NCI-H226 (cell line): ENCODE measurements around the gene MYH15.

Experiments used
- DNase-seq: peaks from one replicate; pipeline ENCODE4 v3.0.0-alpha.2; 2015

MYH15 gene

GRCh38 chr3:108509263-108509662 lies 1.1 kb downstream of the MYH15 start:
- no peak for DNase-seq

DNA sequence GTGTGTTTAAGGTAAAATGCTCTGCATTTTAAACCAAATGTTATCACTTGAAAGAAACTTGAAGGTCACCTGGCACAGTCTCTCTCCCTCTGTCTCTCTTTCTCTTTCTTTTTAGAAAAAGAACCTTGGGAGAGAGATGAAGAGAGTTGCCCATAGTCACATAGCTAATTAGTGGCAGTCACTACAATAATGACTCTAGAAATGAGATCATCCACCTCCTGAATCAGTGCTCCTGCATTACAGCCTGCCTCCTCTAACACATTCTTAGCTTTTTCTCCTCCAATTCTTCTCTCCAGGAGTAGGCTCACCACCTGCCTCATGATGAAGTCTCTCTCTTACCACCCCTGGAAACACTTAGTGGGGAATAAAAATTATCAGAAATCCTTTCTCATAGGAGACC lies 2.5 kb downstream of the MYH15 start:
- no peak for DNase-seq

GRCh38 chr3:108505811-108506210 lies 4.6 kb downstream of the MYH15 start:
- DNase-seq = no peak

DNA sequence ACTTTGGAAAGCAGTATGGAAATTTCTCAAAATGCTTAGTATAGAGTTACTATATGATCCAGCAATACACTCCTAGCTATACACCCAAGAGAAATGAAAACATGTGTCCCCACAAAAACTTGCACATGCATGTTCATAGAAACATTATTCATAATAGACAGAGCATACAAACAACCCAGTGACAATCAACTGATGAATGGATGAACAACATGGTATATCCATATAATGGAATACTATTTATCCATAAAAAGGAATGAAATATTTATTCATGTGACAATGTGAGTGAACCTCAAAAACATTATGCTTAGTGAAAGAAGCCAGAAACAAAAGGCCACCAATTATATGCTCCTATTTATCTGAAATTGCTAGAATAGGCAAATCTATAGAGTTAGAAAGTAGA lies 6.7 kb downstream of the MYH15 start:
- no peak for DNase-seq

DNA sequence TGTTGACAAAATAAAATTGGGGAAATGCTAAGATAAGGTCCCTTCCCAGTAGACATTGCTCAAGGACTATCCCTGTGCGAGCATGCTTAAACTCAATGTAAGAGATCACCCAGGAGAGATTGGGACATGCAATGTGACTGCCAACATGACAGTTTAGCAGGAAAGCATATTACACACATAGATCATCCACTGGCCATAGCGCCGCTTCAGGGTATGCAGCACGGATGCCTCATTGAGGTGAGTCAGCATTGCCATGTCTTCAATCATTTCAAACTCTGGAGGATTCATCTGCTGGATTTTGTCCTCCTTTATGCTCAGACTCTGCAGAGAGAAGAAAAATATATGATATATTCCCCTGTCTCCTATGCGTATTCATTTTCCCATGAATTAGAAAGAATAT lies 8.9 kb downstream of the MYH15 start:
- DNase-seq = no peak

- DNase-seq = no peak
Observed at GRCh38 chr3:108500728-108501127, 9.7 kb downstream of the MYH15 start.

DNA sequence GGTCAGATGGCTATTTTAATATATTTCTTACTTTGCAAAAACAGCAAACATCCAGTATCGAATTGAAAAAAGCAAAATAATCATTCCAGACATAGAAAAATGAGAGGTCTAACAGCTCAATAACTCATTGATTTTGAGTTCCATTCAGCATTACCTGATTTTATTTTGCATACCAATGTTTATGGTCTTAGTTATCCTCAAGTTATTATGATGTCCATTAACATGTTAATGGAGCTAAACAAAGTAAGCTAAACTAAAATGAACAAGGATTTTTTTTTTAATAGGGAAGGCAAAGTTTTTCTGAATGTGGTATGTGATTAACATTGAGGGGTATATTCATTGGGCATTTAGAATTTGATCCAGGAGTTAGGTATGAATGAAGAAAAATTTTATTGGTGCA lies 13.1 kb downstream of the MYH15 start:
- no peak for DNase-seq

DNA sequence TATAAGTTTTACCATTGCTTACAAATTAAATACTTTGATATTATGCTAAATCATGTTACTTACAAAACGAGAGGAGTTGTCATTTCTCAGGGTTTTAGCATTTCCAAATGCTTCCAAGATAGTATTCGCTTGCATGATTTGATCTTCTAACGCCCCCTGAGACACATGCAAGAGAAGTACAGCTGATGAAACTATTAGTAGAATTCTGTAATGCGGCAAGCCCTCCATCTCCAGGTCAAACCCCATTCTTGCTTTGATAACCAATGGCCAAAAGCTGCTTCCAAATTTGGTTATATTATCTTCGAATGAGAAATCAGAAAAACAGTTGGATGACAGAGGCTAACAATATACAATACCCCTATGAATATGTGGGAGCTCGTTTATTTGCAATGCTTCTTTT lies 14.7 kb downstream of the MYH15 start:
- no peak for DNase-seq

DNA sequence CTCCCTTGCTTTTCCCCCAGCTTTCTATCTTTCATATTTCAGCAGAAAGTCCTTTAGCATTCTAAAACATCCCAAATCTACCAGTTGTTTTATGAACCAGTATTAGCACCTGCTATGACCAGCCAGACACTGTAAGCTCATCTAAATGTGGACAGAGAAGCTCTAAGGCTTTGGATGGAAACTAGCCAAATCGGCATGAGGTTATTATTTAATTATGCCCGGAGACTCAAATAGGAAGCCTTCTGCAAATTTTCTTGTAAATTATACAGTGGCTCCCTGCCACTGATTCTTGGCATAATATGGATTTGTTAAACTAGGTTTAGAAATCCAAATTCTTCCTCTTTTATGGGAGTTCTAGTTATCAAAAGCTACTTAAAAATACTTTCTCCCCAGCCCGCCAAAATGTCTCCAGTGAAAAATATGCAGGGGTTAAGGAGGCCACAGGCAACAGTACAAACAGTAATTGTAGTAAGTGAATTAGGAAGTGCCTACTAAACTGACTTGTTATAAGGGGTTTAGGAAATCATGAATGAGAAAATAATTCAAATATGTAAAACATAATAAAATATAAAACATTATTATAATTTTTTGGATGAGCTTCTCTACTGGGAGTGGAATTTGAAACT lies 15.4 kb downstream of the MYH15 start:
- DNase-seq = no peak

- DNase-seq = no peak
Observed at GRCh38 chr3:108493862-108494261, 16.5 kb downstream of the MYH15 start.

DNA sequence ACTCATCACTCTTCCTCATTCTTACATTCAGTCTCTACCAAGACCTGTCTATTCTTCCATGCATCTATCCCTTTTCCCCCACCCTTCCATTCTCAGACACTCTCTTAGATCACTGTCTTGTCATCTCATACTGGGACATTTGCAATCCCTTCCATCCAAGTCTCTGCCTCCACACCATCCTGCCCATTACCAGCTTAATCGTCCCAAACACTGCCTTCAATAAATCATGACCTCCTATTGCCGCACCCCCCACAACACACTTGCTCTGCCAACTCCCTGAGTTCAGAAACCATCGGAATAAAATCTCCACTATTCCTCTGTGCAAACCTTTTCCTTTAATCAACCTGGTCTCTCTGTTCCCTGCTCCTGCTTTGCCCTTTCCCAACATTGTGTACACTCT lies 18.9 kb downstream of the MYH15 start:
- no peak for DNase-seq

DNA sequence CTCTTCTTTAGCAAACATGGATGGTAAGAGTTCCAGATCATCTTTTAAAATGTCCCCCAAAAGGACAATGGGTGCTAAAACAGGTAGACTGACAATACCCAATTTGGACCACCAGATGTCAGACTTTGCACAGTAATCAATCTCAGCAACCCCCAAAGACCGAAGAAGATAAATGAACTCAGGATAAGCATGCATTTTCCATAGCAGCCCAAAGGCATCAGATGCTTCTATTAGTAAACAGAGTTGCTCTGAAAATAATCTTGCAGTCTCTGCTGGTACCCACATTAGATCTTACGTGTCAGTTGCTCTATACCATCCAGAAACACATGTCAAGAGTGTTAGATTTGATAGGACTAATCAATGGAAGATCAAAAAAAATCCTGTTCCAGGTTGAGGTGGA lies 20.6 kb downstream of the MYH15 start:
- DNase-seq = no peak

GRCh38 chr3:108488631-108489030 lies 21.8 kb downstream of the MYH15 start:
- DNase-seq = peak; percentile 83

DNA sequence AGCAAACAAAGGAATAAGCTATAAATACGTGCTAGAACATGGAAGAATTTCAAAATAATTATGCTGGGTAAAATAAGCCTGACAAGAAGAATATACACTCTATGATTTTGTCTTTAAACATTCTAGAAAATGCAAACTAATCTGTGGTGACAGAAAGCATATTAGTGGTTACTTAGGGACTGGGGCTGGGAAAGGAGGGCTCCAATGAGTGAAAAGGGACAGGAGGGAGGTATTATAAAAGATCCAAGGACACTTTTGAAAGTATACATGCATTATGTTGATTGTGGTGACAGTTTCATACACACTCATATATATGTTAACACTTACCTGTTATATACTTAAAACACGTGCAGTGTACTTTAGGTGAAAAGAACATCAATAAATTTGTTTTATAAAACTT lies 23.0 kb downstream of the MYH15 start:
- DNase-seq = no peak

DNA sequence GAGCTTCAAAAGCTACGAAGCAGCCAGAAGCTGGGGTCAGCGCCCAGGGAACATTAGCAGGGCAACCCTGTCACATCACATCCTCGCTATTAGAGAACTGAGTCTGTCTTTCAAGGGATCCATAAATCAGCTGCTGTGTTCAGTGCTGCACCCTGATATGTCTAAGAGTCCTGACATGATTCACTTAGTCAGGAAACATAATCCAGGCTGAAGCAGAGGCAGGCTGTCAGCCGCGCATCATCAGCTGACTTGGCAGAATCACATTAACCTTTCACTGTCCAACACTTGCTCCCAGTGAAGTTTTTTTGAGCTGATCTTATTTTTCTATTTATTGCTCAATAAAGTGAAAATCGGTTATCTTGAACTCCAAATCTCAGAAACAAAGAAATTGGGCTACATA lies 23.5 kb downstream of the MYH15 start:
- peak; percentile 70 for DNase-seq

DNA sequence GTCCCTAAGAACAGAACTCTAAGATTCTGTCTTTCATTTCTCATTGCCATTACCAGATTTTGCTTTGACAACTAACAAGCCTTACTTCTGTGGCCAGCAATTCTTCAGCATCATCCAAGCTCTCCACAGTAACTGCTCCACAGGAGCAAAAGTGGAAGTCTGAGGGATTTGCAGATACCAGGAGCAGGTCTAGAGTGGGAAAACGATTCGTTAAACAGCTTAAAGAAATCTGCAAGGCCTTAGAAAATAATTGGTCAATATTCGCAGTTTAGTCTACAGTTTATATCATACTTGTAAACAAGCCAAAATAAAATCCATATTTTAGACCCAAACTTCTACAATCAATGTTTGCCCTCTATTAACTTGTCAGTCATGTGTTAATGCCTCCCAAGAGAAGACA lies 24.1 kb downstream of the MYH15 start:
- DNase-seq = no peak

DNA sequence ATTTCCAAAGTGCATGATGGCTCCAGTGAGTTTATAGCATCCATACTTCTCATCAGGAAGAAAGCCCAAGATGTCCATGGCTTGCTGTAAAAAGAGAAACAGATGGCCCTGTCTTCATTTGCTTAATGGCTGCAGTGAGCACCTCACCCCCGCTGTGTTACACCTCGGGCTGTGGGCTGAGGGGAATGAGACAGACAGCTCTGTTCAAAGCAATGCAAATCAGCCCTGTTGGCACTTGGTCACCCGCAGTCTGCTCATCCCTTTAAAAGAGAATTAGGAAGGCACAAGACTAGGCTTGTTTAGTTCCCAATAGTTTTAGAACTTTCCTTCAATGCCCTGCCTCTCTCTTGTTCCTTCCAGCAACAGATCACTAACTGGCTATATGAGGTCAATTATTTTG lies 25.2 kb downstream of the MYH15 start:
- no peak for DNase-seq

DNA sequence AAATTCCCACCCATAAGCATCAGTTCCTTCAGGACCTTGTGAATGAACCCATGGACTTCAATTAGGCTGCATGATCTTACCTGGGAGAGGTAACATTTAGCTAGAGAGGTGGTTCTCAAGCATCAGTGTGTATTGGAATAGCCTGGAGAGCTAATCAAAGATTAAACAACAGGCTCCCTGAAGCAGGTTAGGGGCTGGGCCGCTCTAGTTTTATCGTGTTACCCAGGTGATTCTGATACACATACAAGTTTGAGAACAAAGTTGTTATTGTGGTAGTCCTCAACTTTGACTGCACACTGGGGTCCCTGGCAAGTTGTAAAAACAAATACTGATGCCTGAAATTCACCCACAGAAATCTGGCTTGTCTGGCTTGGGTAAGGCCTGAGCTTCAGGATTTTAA lies 31.2 kb downstream of the MYH15 start:
- DNase-seq = no peak

GRCh38 chr3:108477511-108478147 lies 32.8 kb downstream of the MYH15 start:
- no peak for DNase-seq

DNA sequence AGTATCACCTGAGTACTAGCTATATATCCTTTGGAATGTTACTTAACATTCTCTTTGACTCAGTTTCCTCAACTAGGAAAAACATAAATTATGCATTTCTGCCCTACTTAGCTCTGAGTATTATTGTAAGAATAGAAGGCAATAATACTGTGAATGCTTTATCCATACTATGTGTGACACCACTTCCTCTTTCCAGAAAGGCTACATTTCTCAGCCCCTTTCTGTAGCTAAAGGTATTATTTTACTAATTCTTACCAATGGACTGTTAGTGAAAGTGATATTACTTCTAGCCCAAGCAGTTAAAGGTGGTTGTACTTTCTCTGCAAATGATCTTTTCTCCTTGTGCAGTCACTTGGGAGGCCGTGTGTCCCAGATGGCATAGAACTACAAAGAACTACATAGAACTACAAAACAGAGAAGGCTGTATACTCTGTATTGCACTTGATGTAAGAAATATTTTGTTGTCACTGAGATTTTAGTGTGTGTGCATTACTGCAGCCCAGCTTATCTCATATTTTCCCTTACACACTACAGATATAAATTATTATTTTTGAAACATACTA lies 35.1 kb downstream of the MYH15 start:
- no peak for DNase-seq

DNA sequence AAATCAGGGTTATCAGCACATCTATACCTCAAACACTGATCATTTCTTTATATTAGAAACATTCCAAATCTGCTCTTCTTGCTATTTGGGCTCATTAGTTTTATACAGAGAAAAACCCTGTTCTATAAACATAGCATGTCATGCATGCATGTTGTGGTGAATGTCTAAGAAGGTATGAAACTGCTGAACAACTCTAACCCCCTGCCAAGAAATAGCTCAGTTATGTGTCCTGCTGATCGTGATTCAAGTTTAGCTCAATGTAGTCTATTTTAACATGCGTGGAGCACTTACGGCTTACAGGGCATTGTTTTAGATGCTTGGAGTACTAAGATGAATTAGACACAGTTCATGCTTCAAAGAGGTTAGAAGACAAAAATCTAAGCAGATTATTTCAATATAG lies 35.8 kb downstream of the MYH15 start:
- no peak for DNase-seq

DNA sequence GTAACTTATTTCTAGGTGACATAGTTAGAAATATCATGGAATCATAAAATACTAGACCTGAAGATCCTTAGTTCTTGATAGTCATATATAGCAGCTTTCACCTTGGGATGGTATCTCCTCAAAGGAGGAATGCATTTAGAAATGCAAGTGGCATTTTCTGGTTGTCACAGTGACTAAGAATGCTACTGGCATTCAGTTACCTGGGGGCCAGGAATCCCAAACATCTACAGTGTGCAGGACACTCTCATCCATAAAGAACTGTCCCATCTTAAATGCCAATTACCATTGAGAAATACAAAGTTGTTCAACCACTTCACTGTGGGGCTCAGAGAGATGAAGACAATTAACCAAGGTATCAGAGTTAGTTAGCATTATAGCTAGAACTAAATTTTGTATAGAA lies 36.7 kb downstream of the MYH15 start:
- DNase-seq = no peak

DNA sequence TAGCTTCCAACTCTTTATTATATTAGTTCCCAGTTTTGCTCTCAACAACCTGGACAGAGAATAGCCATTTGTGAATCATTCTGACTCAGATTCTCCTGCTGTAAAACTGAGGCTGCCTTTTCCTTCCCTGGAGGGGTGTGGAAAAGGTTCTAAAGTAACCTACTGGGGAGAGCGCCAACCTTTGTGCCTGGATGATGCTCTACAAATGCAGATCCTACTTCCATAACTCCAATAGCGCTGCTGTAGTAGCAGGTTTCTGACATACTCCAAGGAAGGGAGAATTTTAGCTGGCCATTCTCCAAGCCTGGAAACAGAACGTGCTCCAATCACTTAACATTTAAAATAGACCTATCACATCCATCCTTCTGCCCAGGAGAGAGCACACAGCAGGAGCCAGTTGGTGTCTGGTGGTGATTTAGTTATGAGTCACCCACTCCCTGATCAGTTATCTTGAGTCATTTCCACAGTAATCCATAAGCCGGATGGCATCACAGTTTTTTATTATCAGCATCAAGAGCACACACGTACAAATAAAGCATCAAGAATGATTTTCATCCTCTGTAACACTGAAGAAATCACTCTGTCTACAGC lies 38.3 kb downstream of the MYH15 start:
- DNase-seq = peak; percentile 91

GRCh38 chr3:108471426-108471825 lies 39.0 kb downstream of the MYH15 start:
- peak; percentile 38 for DNase-seq

- DNase-seq = no peak
Observed at GRCh38 chr3:108469126-108469525, 41.3 kb downstream of the MYH15 start.
